ENCODE results near the gene GRID1.

DNA sequence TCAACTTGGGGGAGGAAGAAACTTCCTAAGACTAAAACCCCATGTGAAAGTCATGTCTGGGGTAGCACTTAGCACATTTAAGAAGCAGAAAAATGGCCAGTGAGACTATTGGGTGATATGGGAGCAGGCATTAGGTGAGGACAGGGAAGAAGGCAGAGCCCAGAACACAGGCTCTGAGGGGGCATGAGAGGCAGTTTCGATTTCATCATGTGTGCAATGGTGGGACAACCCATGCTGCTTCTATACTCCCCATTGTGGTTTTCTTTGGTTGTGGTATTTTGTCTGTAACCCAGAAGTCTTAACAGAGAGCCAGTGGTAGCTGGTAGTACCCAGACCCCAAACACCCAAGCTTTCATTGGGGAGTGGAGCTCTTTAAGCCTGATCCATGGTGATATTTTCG is 752.0 kb downstream of the GRID1 start:
- TF ChIP-seq, protein P1, sequence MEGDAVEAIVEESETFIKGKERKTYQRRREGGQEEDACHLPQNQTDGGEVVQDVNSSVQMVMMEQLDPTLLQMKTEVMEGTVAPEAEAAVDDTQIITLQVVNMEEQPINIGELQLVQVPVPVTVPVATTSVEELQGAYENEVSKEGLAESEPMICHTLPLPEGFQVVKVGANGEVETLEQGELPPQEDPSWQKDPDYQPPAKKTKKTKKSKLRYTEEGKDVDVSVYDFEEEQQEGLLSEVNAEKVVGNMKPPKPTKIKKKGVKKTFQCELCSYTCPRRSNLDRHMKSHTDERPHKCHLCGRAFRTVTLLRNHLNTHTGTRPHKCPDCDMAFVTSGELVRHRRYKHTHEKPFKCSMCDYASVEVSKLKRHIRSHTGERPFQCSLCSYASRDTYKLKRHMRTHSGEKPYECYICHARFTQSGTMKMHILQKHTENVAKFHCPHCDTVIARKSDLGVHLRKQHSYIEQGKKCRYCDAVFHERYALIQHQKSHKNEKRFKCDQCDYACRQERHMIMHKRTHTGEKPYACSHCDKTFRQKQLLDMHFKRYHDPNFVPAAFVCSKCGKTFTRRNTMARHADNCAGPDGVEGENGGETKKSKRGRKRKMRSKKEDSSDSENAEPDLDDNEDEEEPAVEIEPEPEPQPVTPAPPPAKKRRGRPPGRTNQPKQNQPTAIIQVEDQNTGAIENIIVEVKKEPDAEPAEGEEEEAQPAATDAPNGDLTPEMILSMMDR (IDR thresholded peaks at IDR 0.05): no peak
- TF ChIP-seq POLR2A (IDR thresholded peaks at IDR 0.05): no peak

All from lower leg skin (tissue), 3 donors.